Endometrium (tissue), 2 donors: ENCODE results near the gene CHRNA3.
"Not testable (repeated sequence)": the region's sequence is repeated elsewhere in the genome, so short reads cannot be mapped to it uniquely, and the experiment has no call there.

ENCODE experiments used
- FAIRE-seq: peaks from 2 replicates; lab custom pipeline; 2012; peaks lifted over from hg19 to GRCh38; lab: Jason Lieb, UNC
- donor health status: control.
- donor health status: control.

Gene CHRNA3

DNA sequence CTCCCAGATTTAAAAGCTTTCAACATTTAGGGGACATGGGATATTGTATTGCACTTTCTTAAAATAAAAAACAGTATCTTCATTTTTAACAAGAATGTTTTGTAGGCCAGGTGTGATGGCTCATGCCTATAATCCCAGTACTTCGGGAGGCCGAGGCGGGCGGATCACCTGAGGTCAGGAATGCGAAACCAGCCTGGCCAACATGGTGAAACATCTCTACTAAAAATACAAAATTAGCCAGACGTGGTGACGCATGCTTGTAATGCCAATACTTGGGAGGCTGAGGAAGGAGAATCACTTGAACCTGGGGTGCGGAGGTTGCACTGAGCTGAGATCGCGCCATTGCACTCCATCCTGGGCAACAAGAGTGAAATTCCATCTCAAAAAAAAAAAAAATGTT, 60.6 kb downstream of the CHRNA3 start:
- not testable (repeated sequence) for FAIRE-seq

DNA sequence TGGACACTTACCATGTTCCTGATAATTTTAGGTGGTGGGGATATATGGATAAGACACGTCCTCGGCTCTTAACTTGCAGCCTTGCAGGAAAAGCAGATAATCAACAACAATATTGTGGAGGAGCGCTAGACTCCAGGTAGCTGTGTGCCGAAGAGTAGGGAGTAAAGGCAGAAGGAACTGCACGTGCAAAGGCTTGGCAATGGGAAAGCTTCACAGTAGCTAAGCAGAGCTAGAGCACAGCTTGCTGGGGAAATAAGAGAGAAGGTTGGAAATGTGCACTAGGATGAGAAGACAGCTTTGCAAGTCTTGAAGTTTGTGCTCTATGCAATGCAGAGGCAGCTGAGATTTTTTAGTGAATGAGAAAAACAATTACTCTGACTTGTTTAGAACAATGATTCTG, 68.2 kb downstream of the CHRNA3 start:
- FAIRE-seq, result no peak

- FAIRE-seq, result no peak
Observed at GRCh38 chr15:78551902-78552301, 68.9 kb downstream of the CHRNA3 start.

- FAIRE-seq, result no peak
Observed at GRCh38 chr15:78550815-78551214, 70.0 kb downstream of the CHRNA3 start.

DNA sequence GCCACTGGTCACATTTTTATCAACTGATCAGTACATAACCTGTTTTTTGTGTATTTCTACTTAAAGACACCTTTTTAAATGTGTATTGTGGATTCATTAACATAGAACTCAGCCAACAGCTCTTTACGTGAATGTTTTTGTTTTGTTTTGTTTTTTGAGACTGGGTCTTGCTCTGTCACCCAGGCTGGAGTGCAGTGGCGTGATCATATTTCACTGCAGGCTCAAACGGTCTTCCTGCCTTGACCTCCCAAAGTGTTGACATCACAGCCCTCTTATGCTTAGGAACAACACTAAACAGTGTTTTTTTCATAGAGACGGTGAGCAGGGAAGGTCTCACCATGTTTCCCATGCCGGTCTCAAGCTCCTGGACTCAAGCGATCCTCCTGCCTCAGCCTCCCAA, 70.6 kb downstream of the CHRNA3 start:
- no peak for FAIRE-seq
